Neural cell (in vitro differentiated cells): ENCODE measurements around the gene RASL11A. TPM values are rescaled to one million over a fixed set of nuclear protein-coding genes. Genes with fewer than 3 reads are reported as not detected.

Experiments used
- H2AFZ ChIP-seq: fragments of 200-600, 300-800 bp; sonication (generic), shearing (Covaris generic); 2 replicates; pipeline ENCODE4 v1.6.0; 2014; ENCODE audit warnings: low read depth, mild to moderate bottlenecking, antibody characterized with exemption, low read length, moderate library complexity
- H3F3A ChIP-seq: fragments of 200-600 bp; shearing (Covaris generic); 2 replicates; pipeline ENCODE4 v1.6.1; 2016; ENCODE audit warnings: mild to moderate bottlenecking, moderate library complexity, mixed read lengths, antibody characterized with exemption, low read length; ENCODE audit not compliant: insufficient read depth, poor library complexity, severe bottlenecking
- H3K27ac ChIP-seq: fragments of 200-600, 300-800 bp; sonication (generic), shearing (Covaris generic); 2 replicates; pipeline ENCODE4 v1.5.1; 2014; ENCODE audit warnings: mild to moderate bottlenecking, low read length, moderate library complexity
- H3K27me3 ChIP-seq: fragments of 300-800, 200-600 bp; sonication (generic), shearing (Covaris generic); 2 replicates; pipeline ENCODE4 v1.6.0; 2014; ENCODE audit warnings: mild to moderate bottlenecking, low read depth, low read length, moderate library complexity; ENCODE audit not compliant: insufficient read depth
- H3K36me3 ChIP-seq: fragments of 300-800, 200-600 bp; sonication (generic), shearing (Covaris generic); 2 replicates; pipeline ENCODE4 v1.5.1; 2014; ENCODE audit warnings: mild to moderate bottlenecking, antibody characterized with exemption, low read length, moderate library complexity; ENCODE audit not compliant: insufficient read depth
- H3K4me2 ChIP-seq: fragments of 300-800, 200-600 bp; sonication (generic), shearing (Covaris generic); 2 replicates; pipeline ENCODE4 v1.6.0; 2014; ENCODE audit warnings: mild to moderate bottlenecking, low read length
- H3K4me3 ChIP-seq: fragments of 300-800, 200-600 bp; sonication (generic), shearing (Covaris generic); 2 replicates; pipeline ENCODE4 v1.5.1; 2014; ENCODE audit warnings: mild to moderate bottlenecking, low read length, moderate library complexity
- H3K79me2 ChIP-seq: fragments of 200-600 bp; shearing (Covaris generic); replicated peaks from 2 replicates; pipeline ENCODE4 v1.6.0; 2014; ENCODE audit warnings: mild to moderate bottlenecking, low read length, moderate library complexity; ENCODE audit not compliant: insufficient read depth
- H3K9ac ChIP-seq: fragments of 300-800, 200-600 bp; sonication (generic), shearing (Covaris generic); 2 replicates; pipeline ENCODE4 v1.6.1; 2016; ENCODE audit warnings: mild to moderate bottlenecking, low read length, mixed read lengths
- H3K9me2 ChIP-seq: fragments of 200-600 bp; shearing (Covaris generic); 2 replicates; pipeline ENCODE4 v1.6.1; 2016; ENCODE audit warnings: mild to moderate bottlenecking, low read length, mixed read lengths; ENCODE audit not compliant: insufficient read depth
- H3K9me3 ChIP-seq: fragments of 200-600, 300-800 bp; sonication (generic), shearing (Covaris generic); 2 replicates; pipeline ENCODE4 v1.6.1; 2016; ENCODE audit warnings: mild to moderate bottlenecking, mixed run types, low read length, moderate library complexity, mixed read lengths
- H4K20me1 ChIP-seq: fragments of 200-600 bp; shearing (Covaris generic); 2 replicates; pipeline ENCODE4 v1.6.1; 2016; ENCODE audit warnings: mild to moderate bottlenecking, mixed run types; ENCODE audit not compliant: insufficient read depth
- EP300 ChIP-seq: fragments of 450-650 bp; conservative IDR thresholded peaks from 2 replicates; pipeline ENCODE4 v1.6.1; 2014; ENCODE audit warnings: antibody characterized with exemption, mild to moderate bottlenecking, moderate library complexity; ENCODE audit not compliant: poor library complexity, severe bottlenecking
- EZH2 ChIP-seq: fragments of 200-600, 300-800 bp; shearing (Covaris generic), sonication (generic); IDR thresholded peaks from 2 replicates; pipeline ENCODE4 v1.6.1; 2014; ENCODE audit warnings: antibody characterized with exemption, low read length, borderline replicate concordance, mild to moderate bottlenecking; ENCODE audit not compliant: insufficient read depth, poor library complexity, severe bottlenecking
- MXI1 ChIP-seq: fragments of 450-650 bp; conservative IDR thresholded peaks from 2 replicates; pipeline ENCODE4 v1.6.1; 2014; ENCODE audit warnings: antibody characterized with exemption, mild to moderate bottlenecking; ENCODE audit not compliant: poor library complexity, severe bottlenecking
- POLR2AphosphoS5 ChIP-seq: IDR thresholded peaks from 2 replicates; pipeline ENCODE4 v1.6.1; 2012
- RAD21 ChIP-seq: fragments of 450-650 bp; conservative IDR thresholded peaks from 2 replicates; pipeline ENCODE4 v1.6.1; 2014; ENCODE audit warnings: antibody characterized with exemption, mild to moderate bottlenecking, moderate library complexity
- SMC3 ChIP-seq: fragments of 450-650 bp; conservative IDR thresholded peaks from 2 replicates; pipeline ENCODE4 v1.6.1; 2014; ENCODE audit warnings: antibody characterized with exemption, mild to moderate bottlenecking, moderate library complexity; ENCODE audit not compliant: poor library complexity
- TAF1 ChIP-seq: IDR thresholded peaks from 2 replicates; pipeline ENCODE4 v1.6.1; 2012; ENCODE audit warnings: low read depth
- polyA plus RNA-seq: library from polyadenylated mRNA; depleted of rRNA; stranded (reverse); fragments of >200 nt; gene quantifications from 2 replicates; pipeline ENCODE4 v1.2.3, GENCODE V29; 2014
- TF ChIP-seq, protein P1 (sequence below): IDR thresholded peaks from 2 replicates; pipeline ENCODE4 v1.6.1; 2012; ENCODE audit warnings: borderline replicate concordance
- TF ChIP-seq, protein P2 (sequence below): fragments of 450-650 bp; IDR thresholded peaks from 2 replicates; pipeline ENCODE4 v1.5.1; 2014; ENCODE audit warnings: antibody characterized with exemption, mild to moderate bottlenecking, moderate library complexity; ENCODE audit not compliant: poor library complexity, severe bottlenecking

The RASL11A gene
- polyA plus RNA-seq, 1 donor from 2014 or later = 1.7 TPM

DNA sequence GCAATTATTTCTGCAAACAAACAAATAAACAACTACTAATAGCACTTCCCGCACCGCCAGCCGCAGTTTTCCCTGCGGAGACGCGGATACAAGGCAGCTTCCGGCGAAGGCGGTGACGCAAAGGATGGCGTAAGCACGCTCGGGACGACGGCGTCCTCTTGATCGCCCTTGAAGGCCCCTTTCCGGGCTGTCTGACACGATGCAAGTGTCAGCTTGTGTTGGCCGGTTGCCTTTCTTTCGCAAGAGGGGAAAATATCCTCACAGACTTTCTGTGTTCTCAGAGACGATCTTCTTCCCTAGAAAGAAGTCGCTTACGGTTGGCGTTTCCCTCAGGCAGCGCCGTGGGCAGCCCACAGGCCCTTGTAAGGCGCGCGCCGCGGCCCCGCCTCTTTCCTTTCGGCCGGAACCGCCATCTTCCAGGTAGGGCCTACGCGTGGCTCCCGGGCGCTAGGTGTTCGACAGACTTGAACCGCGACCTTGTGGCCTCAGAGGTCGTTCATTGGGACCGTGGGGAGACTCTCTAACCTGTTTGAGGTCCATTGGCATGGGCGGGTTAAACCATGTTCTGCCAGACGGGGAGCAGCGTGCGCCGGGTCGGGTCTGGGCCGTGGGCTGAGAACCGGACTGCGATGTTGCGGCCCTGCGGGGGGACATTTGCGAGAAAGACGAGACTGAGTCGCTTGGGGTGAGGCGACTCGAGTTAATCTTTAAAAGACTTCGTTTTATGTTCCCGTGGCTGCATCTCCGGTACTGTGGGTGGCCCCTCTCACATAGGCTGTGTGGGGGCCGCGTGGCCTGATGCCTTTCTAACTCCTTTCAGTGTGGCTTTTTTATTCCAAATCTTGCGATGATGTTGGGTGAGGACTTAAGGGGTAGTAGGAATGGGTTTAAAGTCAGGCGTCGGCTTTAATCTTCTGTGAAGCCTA is 19.2 kb upstream of the RASL11A start, which contains the start of gene RPL21:
Gene RPL21 (plus strand): TSS at position 393 of the 926 bp plus-strand sequence. CDS start 2,219 bp downstream, outside the sequence.
- H3K79me2 ChIP-seq = peaks cover 48% of the 10 kb centered on the region

DNA sequence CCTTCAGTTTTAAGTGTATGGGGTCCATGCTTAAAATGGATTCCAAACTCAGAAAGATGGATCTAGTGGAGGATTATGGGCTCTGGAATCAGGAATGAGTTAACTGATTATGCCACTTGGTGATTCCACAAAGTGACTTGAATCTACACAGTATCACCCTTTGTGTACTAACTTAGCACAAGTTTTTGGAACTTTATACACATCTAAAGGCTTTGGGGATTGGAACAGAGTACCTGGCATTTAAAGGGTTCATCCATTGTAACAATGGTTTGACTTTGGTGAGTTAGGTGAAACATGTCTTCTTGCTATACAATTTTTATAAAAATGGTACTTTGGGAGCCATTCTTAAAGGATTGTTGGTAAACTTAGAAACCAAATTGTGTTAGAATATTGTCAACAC is 18.2 kb upstream of the RASL11A start:
- TF ChIP-seq MXI1 (no peak), POLR2AphosphoS5 (no peak), SMC3 (no peak), EP300 (no peak)
- no peaks in the 10 kb centered on the region for H3K36me3 ChIP-seq
- no peaks in the 10 kb centered on the region for H3F3A ChIP-seq
- H3K4me2 ChIP-seq = peak overlapping the region; percentile 99
- H3K79me2 ChIP-seq = peaks cover 48% of the 10 kb centered on the region
- H4K20me1 ChIP-seq = no peaks in the 10 kb centered on the region
- no peaks in the 10 kb centered on the region for H3K27me3 ChIP-seq
- peak overlapping the region; percentile 96 for H3K4me3 ChIP-seq
- H3K27ac ChIP-seq = peak overlapping the region; percentile 86
- no peak overlapping the region for H2AFZ ChIP-seq
- peak overlapping the region; percentile 97 for H3K9ac ChIP-seq
- no peaks in the 10 kb centered on the region for H3K9me3 ChIP-seq
- H3K9me2 ChIP-seq = no peaks in the 10 kb centered on the region

More for the DNA sequence above, 19.2 kb upstream of the RASL11A start, which contains the start of gene RPL21:
- Histone ChIP-seq H3K27ac (peak within 1 kb of the TSS; percentile 86), H3K9me2 (no peaks in the 10 kb centered on the region), H3K9me3 (no peaks in the 10 kb centered on the region), H3K36me3 (no peaks in the 10 kb centered on the region), H3K27me3 (no peaks in the 10 kb centered on the region), H2AFZ (peak within 1 kb of the TSS; percentile 97), H3K4me3 (peak within 1 kb of the TSS; percentile 96), H3K4me2 (peak within 1 kb of the TSS; percentile 99), H3K9ac (peak within 1 kb of the TSS; percentile 97), H4K20me1 (no peaks in the 10 kb centered on the region), H3F3A (no peaks in the 10 kb centered on the region)
- TF ChIP-seq POLR2AphosphoS5 (peak; percentile 92), SMC3 (peak; percentile 60), EZH2 (no peak), EP300 (peak; percentile 90), RAD21 (peak; percentile 27), TAF1 (peak; percentile 69), MXI1 (peak; percentile 85)
- TF ChIP-seq, protein P1, sequence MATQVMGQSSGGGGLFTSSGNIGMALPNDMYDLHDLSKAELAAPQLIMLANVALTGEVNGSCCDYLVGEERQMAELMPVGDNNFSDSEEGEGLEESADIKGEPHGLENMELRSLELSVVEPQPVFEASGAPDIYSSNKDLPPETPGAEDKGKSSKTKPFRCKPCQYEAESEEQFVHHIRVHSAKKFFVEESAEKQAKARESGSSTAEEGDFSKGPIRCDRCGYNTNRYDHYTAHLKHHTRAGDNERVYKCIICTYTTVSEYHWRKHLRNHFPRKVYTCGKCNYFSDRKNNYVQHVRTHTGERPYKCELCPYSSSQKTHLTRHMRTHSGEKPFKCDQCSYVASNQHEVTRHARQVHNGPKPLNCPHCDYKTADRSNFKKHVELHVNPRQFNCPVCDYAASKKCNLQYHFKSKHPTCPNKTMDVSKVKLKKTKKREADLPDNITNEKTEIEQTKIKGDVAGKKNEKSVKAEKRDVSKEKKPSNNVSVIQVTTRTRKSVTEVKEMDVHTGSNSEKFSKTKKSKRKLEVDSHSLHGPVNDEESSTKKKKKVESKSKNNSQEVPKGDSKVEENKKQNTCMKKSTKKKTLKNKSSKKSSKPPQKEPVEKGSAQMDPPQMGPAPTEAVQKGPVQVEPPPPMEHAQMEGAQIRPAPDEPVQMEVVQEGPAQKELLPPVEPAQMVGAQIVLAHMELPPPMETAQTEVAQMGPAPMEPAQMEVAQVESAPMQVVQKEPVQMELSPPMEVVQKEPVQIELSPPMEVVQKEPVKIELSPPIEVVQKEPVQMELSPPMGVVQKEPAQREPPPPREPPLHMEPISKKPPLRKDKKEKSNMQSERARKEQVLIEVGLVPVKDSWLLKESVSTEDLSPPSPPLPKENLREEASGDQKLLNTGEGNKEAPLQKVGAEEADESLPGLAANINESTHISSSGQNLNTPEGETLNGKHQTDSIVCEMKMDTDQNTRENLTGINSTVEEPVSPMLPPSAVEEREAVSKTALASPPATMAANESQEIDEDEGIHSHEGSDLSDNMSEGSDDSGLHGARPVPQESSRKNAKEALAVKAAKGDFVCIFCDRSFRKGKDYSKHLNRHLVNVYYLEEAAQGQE = peak; percentile 39
- TF ChIP-seq, protein P2, sequence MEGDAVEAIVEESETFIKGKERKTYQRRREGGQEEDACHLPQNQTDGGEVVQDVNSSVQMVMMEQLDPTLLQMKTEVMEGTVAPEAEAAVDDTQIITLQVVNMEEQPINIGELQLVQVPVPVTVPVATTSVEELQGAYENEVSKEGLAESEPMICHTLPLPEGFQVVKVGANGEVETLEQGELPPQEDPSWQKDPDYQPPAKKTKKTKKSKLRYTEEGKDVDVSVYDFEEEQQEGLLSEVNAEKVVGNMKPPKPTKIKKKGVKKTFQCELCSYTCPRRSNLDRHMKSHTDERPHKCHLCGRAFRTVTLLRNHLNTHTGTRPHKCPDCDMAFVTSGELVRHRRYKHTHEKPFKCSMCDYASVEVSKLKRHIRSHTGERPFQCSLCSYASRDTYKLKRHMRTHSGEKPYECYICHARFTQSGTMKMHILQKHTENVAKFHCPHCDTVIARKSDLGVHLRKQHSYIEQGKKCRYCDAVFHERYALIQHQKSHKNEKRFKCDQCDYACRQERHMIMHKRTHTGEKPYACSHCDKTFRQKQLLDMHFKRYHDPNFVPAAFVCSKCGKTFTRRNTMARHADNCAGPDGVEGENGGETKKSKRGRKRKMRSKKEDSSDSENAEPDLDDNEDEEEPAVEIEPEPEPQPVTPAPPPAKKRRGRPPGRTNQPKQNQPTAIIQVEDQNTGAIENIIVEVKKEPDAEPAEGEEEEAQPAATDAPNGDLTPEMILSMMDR = no peak
